ENCODE measurements around the gene ITGA1. TPM values are rescaled to one million over a fixed set of nuclear protein-coding genes. Genes with fewer than 3 reads are reported as not detected.
A peak's percentile ranks its signal among the peaks of the same experiment; 100 is the strongest.

The ITGA1 gene
- total RNA-seq, 1 donor from 2014 or later: 3.2 TPM

DNA sequence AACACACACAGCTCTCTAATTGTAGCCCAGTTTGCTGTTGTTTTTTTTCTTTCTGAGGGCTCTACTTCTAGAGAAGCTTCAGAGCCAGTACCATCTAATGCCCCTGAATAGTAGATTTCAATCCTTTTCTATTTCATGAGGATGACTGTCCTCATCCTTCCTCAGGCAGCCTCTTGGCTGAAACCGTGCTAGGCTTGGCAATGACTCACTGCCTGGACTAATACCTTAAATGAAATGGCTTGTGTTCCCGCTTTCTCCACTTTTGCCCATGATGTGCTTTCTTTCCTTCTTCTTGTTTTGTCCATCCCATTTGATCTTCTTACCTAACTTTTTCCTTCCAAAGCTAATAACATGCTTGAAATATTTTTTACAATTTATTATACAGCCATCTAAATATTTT is 80.1 kb downstream of the ITGA1 start:
- no peak for TF ChIP-seq CTCF (conservative IDR thresholded peaks at IDR 0.05; ENCODE audit: low read depth, low read length)
- H3K4me3 ChIP-seq (ENCODE audit: low read depth, low read length): no peak overlapping the region
- DNase-seq (ENCODE audit: low read depth): no peak

DNA sequence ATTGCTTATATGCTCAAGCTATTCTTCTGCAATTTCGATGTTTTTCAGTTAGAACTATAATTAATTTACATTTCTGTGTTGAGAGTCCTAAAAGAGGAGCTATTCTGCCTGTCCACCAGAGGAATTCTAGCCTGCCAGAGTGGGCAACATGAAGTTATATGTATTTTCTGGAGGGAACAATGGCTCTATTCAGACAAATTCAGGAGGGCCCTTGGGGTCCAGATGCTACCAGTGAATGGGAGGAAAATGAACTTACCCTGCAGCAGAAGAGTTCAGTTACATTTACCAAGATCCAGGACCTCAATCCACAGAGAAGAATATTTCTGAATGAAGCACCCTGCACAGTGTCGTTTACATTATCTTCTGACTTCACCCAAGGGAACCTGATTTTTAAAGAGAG is 80.7 kb downstream of the ITGA1 start:
- DNase-seq (ENCODE audit: low read depth): no peak
- H3K4me3 ChIP-seq (ENCODE audit: low read depth, low read length): no peak overlapping the region
- no peak for TF ChIP-seq CTCF (conservative IDR thresholded peaks at IDR 0.05; ENCODE audit: low read depth, low read length)

GRCh38 chr5:52869391-52869790 is 81.7 kb downstream of the ITGA1 start:
- DNase-seq (ENCODE audit: low read depth): no peak

DNA sequence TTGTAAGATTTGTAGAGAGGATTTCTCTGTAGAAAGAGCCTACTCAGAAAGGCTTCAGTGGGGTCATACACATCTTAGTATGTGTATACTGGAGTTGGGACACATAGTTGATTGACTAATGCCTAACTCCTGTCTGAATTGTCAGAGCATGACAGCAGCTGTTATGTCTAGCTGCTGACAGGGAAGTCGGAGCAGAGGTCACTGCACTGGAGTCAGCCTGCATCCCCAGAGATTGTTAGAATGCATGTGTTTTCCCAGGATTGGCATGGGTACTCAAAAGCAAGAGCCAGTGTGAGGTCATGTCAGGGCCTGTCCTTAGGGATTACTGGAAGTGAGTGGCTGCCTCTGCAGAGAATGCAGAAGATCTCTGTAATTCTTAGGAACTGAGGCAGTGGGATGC is 82.7 kb downstream of the ITGA1 start:
- H3K4me3 ChIP-seq (ENCODE audit: low read depth, low read length): no peak overlapping the region
- DNase-seq (ENCODE audit: low read depth): peak; percentile 94
- no peak for TF ChIP-seq CTCF (conservative IDR thresholded peaks at IDR 0.05; ENCODE audit: low read depth, low read length)

More at GRCh38 chr5:52869391-52869790, 81.7 kb downstream of the ITGA1 start:
- no peak for TF ChIP-seq CTCF (conservative IDR thresholded peaks at IDR 0.05; ENCODE audit: low read depth, low read length)
- no peak overlapping the region for H3K4me3 ChIP-seq (ENCODE audit: low read depth, low read length)

GRCh38 chr5:52875827-52876226 is 88.1 kb downstream of the ITGA1 start:
- TF ChIP-seq CTCF (conservative IDR thresholded peaks at IDR 0.05; ENCODE audit: low read depth, low read length): no peak
- DNase-seq (ENCODE audit: low read depth): no peak
- no peak overlapping the region for H3K4me3 ChIP-seq (ENCODE audit: low read depth, low read length)

GRCh38 chr5:52876456-52876855 is 88.7 kb downstream of the ITGA1 start:
- DNase-seq (ENCODE audit: low read depth): no peak
- no peak for TF ChIP-seq CTCF (conservative IDR thresholded peaks at IDR 0.05; ENCODE audit: low read depth, low read length)
- H3K4me3 ChIP-seq (ENCODE audit: low read depth, low read length): no peak overlapping the region

DNA sequence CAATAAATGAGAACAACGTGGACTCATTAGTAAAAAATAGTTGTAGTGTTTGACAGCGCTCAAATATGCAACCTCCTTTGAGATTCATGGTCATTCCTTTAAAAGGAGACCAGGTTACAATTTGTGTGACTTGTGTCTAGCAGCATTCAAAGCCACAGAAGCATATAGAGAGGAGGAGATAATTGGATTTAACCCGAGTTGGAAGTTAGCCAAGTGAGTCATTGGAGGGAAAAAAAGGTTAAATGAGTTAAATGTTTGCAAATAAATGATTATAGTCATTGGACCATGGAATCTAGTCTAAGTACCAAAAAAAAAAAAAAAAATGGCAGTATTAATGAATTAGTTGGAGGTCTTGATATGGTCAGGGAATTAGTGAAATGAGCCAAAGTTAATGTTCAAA is 90.9 kb downstream of the ITGA1 start:
- peak; percentile 63 for DNase-seq (ENCODE audit: low read depth)
- TF ChIP-seq CTCF (conservative IDR thresholded peaks at IDR 0.05; ENCODE audit: low read depth, low read length): no peak

More for the DNA sequence above, 90.9 kb downstream of the ITGA1 start:
- no peak overlapping the region for H3K4me3 ChIP-seq (ENCODE audit: low read depth, low read length)

Measured in epithelial cell of proximal tubule (primary cell).